ENCODE data around the gene BPIFB4. TPM values are rescaled to one million over a fixed set of nuclear protein-coding genes. Genes with fewer than 3 reads are reported as not detected.

Gene BPIFB4
- total and polyA plus RNA-seq, 11 donors: not detected

GRCh38 chr20:33072362-33072761, 7.1 kb upstream of the BPIFB4 start:
- H3K27me3 ChIP-seq: peaks cover 0 to 12% (median 0%) of the 10 kb centered on the region in 9 donors
- no peaks in the 10 kb centered on the region for H3K4me1 ChIP-seq
- no peak overlapping the region for H3K27ac ChIP-seq
- TF ChIP-seq CTCF (IDR thresholded peaks at IDR 0.05) (no peak), POLR2A (IDR thresholded peaks at IDR 0.05) (no peak)
- ATAC-seq (no peak), DNase-seq (no peak)
- no peak overlapping the region for H3K4me3 ChIP-seq
- no peaks in the 10 kb centered on the region for H3K36me3 ChIP-seq
- 80 to 91% (median 88%) methylated on average over 4 of the region's 4 CpGs for WGBS, 4 donors
- H3K9me3 ChIP-seq: no peaks in the 10 kb centered on the region
- intact Hi-C loops (cut with DNase I): no loop called here

DNA sequence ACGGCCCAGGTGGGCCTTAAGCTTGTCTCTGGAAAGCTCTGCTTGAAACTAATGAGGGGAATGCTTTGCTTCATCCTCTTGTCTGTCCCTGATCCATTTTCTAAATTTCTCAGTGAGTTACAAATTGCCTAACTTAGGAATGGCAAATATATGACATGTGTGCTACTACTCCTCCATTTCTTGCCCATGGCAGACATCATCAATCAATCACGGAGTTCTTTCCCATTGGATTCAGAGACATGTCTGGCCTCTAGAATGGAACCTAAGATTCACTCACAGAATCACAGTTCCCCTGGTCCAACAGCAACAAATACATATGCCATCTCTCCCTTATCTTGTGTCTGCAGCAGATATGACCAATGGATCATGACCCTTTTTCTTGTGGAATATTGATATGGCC, 6.6 kb upstream of the BPIFB4 start:
- intact Hi-C loops (cut with DNase I): no loop called here
- H3K4me3 ChIP-seq: no peak overlapping the region
- no peaks in the 10 kb centered on the region for H3K36me3 ChIP-seq
- no peak for DNase-seq
- H3K27ac ChIP-seq: no peak overlapping the region
- TF ChIP-seq POLR2A (IDR thresholded peaks at IDR 0.05): no peak
- no peak for TF ChIP-seq CTCF (IDR thresholded peaks at IDR 0.05)
- 80 to 88% (median 83%) methylated on average over 2 of the region's 2 CpGs for WGBS, 4 donors
- no peaks in the 10 kb centered on the region for H3K4me1 ChIP-seq
- H3K27me3 ChIP-seq: peaks cover 0 to 12% (median 0%) of the 10 kb centered on the region in 9 donors
- no peaks in the 10 kb centered on the region for H3K9me3 ChIP-seq
- no peak for ATAC-seq

GRCh38 chr20:33074675-33075074, 4.8 kb upstream of the BPIFB4 start:
- DNase-seq (no peak), ATAC-seq (no peak)
- Histone ChIP-seq H3K4me1 (no peaks in the 10 kb centered on the region), H3K4me3 (no peak overlapping the region), H3K27ac (no peak overlapping the region), H3K9me3 (no peaks in the 10 kb centered on the region), H3K36me3 (no peaks in the 10 kb centered on the region), H3K27me3 (peaks cover 0 to 12% (median 0%) of the 10 kb centered on the region in 9 donors)
- intact Hi-C loops (cut with DNase I): loop anchor here in 4 of 10 donors (5.0 kb wide), 1 partner anchor 172 kb away; no protein-coding TSS in a partner anchor
- WGBS, 4 donors: 72 to 83% (median 76%) methylated on average over 2 of the region's 2 CpGs
- no peak for TF ChIP-seq POLR2A (IDR thresholded peaks at IDR 0.05)
- TF ChIP-seq CTCF (IDR thresholded peaks at IDR 0.05): no peak

DNA sequence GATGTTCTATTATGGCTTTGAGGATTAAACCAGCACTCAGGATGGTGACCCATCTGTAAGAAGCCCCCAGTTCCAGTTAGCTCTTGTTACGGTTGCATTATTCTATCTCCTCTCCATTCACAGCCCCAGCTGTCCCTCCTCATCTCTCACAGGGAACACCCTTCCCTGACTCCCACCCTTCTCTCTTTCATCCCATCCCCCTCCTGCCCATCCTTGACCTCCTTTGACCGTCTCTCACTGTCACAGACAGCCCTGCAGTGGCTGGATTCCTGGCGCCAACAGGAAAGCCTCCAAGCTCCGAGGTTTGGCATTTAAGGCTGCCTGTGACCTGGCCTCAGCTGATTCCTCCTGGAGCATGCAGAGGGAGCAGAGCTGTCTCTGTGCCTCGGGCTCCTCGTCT, 4.2 kb upstream of the BPIFB4 start:
- no peak for TF ChIP-seq POLR2A (IDR thresholded peaks at IDR 0.05)
- no peak for TF ChIP-seq CTCF (IDR thresholded peaks at IDR 0.05)
- H3K9me3 ChIP-seq: no peaks in the 10 kb centered on the region
- no peak overlapping the region for H3K27ac ChIP-seq
- H3K4me3 ChIP-seq: no peak overlapping the region
- intact Hi-C loops (cut with DNase I): loop anchor here in 4 of 10 donors (5.0 kb wide), 1 partner anchor 173 kb away; no protein-coding TSS in a partner anchor
- no peaks in the 10 kb centered on the region for H3K4me1 ChIP-seq
- ATAC-seq (no peak), DNase-seq (no peak)
- H3K27me3 ChIP-seq: peaks cover 0 to 12% (median 0%) of the 10 kb centered on the region in 9 donors
- H3K36me3 ChIP-seq: no peaks in the 10 kb centered on the region
- WGBS, 4 donors: 51 to 61% (median 59%) methylated on average over 6 of the region's 6 CpGs

Data from heart left ventricle (tissue), 16 donors.